ENCODE data around the gene CBX5. TPM values are rescaled to one million over a fixed set of nuclear protein-coding genes. Genes with fewer than 3 reads are reported as not detected.

The CBX5 gene
- total and polyA plus RNA-seq, 9 of the 15 experiments (the other 6 are each of a cell fraction or from before 2014, with no cell fraction given): 32.6 to 102 (median 59.2) TPM

GRCh38 chr12:54279632-54280467 lies at the start of gene CBX5 (continued):
- TF ChIP-seq HINFP (tag; conservative IDR thresholded peaks at IDR 0.05; ENCODE audit: low read depth) (no peak), ZNF217 (CRISPR knock-in tag; IDR thresholded peaks at IDR 0.05) (no peak), AFF4 (CRISPR knock-in tag; IDR thresholded peaks at IDR 0.05) (0 out of 2 replicates have a peak, but pooled peaks have one; percentile 3), U2AF1 (optimal IDR thresholded peaks at IDR 0.05; ENCODE audit: low read depth, low read length) (no peak), STAG1 (CRISPR knock-in tag; IDR thresholded peaks at IDR 0.05; ENCODE audit: borderline replicate concordance) (no peak), L3MBTL2 (IDR thresholded peaks at IDR 0.05) (peak; percentile 96), ZNF583 (CRISPR knock-in tag; IDR thresholded peaks at IDR 0.05) (no peak), TSHZ1 (CRISPR knock-in tag; IDR thresholded peaks at IDR 0.05) (0 out of 2 replicates have a peak, but pooled peaks have one; percentile 32), RBM25 (IDR thresholded peaks at IDR 0.05; ENCODE audit: low read depth, low read length, severe bottlenecking) (peak; percentile 69), ZBTB8A (IDR thresholded peaks at IDR 0.05; ENCODE audit: partially characterized antibody) (no peak)
- TF ChIP-seq, protein P1, sequence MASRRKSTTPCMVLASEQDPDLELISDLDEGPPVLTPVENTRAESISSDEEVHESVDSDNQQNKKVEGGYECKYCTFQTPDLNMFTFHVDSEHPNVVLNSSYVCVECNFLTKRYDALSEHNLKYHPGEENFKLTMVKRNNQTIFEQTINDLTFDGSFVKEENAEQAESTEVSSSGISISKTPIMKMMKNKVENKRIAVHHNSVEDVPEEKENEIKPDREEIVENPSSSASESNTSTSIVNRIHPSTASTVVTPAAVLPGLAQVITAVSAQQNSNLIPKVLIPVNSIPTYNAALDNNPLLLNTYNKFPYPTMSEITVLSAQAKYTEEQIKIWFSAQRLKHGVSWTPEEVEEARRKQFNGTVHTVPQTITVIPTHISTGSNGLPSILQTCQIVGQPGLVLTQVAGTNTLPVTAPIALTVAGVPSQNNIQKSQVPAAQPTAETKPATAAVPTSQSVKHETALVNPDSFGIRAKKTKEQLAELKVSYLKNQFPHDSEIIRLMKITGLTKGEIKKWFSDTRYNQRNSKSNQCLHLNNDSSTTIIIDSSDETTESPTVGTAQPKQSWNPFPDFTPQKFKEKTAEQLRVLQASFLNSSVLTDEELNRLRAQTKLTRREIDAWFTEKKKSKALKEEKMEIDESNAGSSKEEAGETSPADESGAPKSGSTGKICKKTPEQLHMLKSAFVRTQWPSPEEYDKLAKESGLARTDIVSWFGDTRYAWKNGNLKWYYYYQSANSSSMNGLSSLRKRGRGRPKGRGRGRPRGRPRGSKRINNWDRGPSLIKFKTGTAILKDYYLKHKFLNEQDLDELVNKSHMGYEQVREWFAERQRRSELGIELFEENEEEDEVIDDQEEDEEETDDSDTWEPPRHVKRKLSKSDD (conservative IDR thresholded peaks at IDR 0.05; ENCODE audit: low read length): no peak
- TF ChIP-seq, protein P2, sequence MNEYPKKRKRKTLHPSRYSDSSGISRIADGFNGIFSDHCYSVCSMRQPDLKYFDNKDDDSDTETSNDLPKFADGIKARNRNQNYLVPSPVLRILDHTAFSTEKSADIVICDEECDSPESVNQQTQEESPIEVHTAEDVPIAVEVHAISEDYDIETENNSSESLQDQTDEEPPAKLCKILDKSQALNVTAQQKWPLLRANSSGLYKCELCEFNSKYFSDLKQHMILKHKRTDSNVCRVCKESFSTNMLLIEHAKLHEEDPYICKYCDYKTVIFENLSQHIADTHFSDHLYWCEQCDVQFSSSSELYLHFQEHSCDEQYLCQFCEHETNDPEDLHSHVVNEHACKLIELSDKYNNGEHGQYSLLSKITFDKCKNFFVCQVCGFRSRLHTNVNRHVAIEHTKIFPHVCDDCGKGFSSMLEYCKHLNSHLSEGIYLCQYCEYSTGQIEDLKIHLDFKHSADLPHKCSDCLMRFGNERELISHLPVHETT (CRISPR knock-in tag; conservative IDR thresholded peaks at IDR 0.05 in 1 of 2, IDR thresholded peaks at IDR 0.05 in 1 of 2): no peak
